Astrocyte of the spinal cord (primary cell): Measurements from ENCODE around the gene PFKFB3.

Source experiments
- DNase-seq: peaks from one replicate; pipeline ENCODE4 v3.0.0; 2011; ENCODE audit warnings: low read depth, low spot score
- H3K4me3 ChIP-seq: 2 replicates; pipeline ENCODE4 v1.5.1; 2011; ENCODE audit warnings: low read depth, mild to moderate bottlenecking, low read length, moderate library complexity
- in situ Hi-C: cut with HindIII; loops from 2 replicates; pipeline ENCODE4 v1.10.0; 2017; ENCODE audit warnings: low sequenced_read_pairs
- TF ChIP-seq, protein P1 (sequence below): IDR thresholded peaks from 2 replicates; pipeline ENCODE4 v1.5.1; 2012; ENCODE audit warnings: low read depth, mild to moderate bottlenecking, low read length, inconsistent platforms

PFKFB3 gene

GRCh38 chr10:6202684-6203330, at the start of gene PFKFB3:
Gene PFKFB3, plus strand, starts transcription at chr10:6202932. Its CDS starts 329 bp downstream, at chr10:6203261.
- in situ Hi-C loops: no loop called here
- TF ChIP-seq, protein P1, sequence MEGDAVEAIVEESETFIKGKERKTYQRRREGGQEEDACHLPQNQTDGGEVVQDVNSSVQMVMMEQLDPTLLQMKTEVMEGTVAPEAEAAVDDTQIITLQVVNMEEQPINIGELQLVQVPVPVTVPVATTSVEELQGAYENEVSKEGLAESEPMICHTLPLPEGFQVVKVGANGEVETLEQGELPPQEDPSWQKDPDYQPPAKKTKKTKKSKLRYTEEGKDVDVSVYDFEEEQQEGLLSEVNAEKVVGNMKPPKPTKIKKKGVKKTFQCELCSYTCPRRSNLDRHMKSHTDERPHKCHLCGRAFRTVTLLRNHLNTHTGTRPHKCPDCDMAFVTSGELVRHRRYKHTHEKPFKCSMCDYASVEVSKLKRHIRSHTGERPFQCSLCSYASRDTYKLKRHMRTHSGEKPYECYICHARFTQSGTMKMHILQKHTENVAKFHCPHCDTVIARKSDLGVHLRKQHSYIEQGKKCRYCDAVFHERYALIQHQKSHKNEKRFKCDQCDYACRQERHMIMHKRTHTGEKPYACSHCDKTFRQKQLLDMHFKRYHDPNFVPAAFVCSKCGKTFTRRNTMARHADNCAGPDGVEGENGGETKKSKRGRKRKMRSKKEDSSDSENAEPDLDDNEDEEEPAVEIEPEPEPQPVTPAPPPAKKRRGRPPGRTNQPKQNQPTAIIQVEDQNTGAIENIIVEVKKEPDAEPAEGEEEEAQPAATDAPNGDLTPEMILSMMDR: peak; percentile 78
- DNase-seq: peak; percentile 95
- H3K4me3 ChIP-seq: peak within 1 kb of the TSS; percentile 84

- TF ChIP-seq, protein P1: no peak
These were observed 48.9 kb upstream of the PFKFB3 start for GRCh38 chr10:6153845-6154244.

GRCh38 chr10:6154566-6154965, 48.2 kb upstream of the PFKFB3 start:
- TF ChIP-seq, protein P1: no peak
- no peak for DNase-seq
- in situ Hi-C loops: no loop called here
- H3K4me3 ChIP-seq: no peak overlapping the region

More at GRCh38 chr10:6153845-6154244, 48.9 kb upstream of the PFKFB3 start:
- DNase-seq: no peak
- in situ Hi-C loops: no loop called here
- H3K4me3 ChIP-seq: no peak overlapping the region

DNA sequence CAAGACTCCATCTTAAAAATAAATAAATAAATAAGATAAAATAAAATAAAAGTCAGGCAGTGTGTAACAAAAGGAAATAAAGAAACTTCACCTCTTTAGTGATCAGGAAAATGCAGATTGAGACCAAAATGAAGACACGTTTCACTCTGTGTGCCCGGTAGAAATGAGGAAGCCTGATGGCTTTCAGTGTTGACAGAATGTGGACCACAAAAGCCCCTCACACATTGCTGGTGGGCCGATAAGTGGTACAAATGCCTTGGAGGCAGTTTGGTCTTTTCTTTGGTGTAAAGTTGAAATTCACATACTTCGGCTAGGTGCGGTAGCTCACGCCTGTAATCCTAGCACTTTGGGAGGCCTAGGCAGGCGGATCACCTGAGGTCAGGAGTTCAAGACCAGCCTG, 44.5 kb upstream of the PFKFB3 start:
- in situ Hi-C loops: no loop called here
- no peak overlapping the region for H3K4me3 ChIP-seq
- DNase-seq: no peak
- TF ChIP-seq, protein P1: no peak

GRCh38 chr10:6161921-6162320, 40.8 kb upstream of the PFKFB3 start:
- TF ChIP-seq, protein P1: no peak
- DNase-seq: no peak
- in situ Hi-C loops: no loop called here

GRCh38 chr10:6162589-6163356, 40.0 kb upstream of the PFKFB3 start:
- TF ChIP-seq, protein P1: no peak
- DNase-seq: no peak
- peak overlapping the region; percentile 35 for H3K4me3 ChIP-seq
- in situ Hi-C loops: no loop called here

More at GRCh38 chr10:6161921-6162320, 40.8 kb upstream of the PFKFB3 start:
- H3K4me3 ChIP-seq: no peak overlapping the region
